ENCODE results near the gene PGM2.

Gene PGM2

DNA sequence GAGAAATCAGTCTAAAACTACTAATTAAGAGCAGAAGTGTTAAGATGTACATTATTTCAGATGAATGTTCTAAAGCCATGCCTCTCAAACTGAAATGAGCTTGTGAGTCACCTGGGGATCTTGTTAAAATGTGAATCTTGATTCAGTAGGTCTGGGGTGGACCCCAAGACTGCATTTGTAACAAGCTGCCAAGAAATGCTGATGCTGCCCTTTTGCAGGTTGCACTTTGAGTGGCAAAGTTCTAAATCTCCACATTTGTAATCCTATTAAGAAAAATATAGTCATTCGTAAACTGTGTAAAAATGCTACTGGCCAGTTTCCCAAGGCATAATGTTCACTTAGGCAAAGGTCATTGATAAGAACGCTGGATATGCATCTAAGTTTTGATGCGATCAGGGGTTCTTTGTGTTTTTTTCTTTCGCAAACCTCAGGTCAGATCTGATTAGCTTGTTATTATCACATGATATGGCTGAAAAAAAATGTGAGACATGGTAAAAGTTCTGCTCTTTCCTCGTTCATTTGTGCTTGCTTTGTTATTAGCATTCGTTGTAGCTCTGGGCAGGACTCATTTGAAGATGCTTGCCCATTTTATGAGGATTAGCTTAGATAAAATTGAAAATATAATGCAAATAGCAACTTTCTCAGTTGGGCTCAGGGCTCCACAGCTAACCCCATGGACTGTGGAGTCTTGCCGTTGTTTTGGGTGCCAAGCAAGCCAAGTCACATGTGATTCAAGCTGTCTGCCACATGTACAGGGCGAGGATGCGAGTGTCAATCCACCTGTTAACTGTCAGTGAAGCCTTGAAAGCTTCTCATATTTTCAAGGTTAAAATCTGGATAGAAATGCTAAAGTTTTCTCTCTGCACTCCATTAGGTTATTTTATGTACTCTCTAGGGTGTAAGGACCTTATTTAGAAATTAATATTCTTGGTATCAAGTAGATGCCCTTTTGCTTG lies 76.5 kb downstream of the PGM2 start:
- DNase-seq (ENCODE audit: low spot score), result no peak

DNA sequence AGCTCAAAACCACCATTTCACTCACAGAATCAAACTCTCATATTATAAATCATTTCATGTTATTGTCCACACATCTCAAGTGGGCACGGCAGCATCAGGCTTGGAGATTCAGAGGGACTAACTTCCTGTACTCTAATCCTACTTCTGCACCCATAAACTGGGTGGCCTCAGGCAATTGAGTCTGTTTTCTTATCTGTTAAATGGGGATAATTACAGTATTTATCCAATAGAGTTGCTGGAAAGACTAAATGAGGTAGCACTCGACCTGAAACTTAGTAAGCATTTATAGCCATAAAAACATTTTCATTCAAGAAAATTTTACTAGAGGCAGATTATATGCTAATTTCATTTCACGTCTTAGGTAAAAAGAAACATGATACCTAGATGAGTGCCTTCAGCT lies 77.4 kb downstream of the PGM2 start:
- no peak for DNase-seq (ENCODE audit: low spot score)

DNA sequence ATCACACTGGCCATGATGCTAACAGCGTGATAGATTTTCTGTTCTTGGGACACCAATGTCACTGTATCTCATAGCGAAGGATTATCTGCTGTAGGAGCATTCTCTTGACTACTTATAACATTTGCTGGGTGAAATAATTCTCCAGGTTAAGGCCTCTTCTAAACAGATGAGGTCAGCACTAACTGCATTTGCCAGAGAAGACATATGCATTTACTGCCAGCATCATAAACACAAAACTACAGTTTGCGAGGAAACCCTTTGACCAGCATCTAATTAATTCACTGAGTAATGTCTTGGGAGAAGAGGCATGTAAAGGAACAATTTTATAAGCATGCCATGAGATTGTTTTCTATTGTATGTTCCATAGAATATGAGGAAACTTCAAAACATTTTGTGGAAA lies 78.3 kb downstream of the PGM2 start:
- DNase-seq (ENCODE audit: low spot score), result no peak

DNA sequence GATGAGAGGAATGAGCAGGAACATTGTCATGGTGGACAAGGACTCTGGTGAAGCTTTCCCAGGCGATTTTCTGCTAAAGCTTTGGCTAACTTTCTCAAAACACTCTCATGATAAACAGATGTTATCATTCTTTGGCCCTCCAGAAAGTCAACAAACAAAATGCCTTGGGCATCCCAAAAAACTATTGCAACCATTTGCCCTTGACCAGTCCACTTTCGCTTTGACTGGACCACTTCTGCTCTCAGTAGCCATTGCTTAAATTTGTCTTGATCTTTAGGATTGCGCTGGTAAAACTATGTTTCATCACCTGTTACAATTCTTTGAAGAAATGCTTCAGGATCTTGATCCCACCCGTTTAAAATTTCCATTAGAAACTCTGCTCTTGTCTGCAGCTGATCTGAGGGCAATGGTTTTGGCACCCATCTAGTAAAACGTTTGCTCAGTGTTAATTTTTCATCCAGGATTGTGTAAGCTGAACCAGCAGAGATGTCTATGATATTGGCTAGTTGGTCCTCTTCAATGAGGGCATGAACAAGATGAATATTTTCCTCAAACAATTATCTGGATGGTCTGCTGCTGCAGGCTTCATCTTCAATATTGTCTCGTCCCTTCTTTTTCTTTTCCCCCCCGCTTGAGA lies 79.2 kb downstream of the PGM2 start:
- no peak for DNase-seq (ENCODE audit: low spot score)

DNA sequence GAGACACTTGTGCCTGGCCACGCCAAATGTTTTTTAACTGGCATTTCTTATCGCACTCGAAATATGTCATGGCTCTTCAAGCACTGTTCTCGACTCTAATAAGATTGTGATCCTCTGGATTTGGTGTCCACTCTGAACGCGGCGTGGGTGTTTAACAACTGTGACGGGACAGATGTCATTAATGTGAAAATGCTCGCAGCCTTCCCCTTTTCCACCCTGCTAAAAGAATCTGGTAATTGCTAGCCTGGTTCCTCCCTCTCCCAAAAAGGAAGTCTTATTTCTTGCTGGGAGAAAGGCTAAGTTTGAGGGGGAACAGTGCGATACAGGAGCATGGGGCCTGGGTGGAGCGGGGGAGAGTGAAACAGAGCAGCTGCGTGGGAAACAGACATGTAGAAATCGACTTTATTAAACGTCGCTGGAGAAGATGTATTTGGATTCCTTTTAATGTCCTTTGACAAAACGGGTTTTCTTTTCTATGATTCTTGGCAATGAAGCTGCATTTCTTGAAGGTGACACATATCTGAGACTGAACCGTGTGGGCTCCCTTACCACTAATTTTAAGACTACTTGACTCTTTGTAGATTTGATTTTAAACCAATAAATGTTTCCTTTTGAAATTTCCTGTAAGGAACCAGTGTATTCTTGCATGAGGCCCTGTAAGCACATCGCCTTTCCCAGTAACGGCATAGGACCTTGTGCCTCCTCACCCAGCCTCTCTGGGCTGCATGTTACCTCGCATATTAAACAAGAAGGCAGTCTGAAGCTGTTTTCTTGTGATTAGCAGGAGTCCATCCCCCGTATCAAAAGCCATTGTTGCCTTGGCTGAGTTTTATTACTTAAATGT lies 82.2 kb downstream of the PGM2 start:
- peak; percentile 56 for DNase-seq (ENCODE audit: low spot score)

DNA sequence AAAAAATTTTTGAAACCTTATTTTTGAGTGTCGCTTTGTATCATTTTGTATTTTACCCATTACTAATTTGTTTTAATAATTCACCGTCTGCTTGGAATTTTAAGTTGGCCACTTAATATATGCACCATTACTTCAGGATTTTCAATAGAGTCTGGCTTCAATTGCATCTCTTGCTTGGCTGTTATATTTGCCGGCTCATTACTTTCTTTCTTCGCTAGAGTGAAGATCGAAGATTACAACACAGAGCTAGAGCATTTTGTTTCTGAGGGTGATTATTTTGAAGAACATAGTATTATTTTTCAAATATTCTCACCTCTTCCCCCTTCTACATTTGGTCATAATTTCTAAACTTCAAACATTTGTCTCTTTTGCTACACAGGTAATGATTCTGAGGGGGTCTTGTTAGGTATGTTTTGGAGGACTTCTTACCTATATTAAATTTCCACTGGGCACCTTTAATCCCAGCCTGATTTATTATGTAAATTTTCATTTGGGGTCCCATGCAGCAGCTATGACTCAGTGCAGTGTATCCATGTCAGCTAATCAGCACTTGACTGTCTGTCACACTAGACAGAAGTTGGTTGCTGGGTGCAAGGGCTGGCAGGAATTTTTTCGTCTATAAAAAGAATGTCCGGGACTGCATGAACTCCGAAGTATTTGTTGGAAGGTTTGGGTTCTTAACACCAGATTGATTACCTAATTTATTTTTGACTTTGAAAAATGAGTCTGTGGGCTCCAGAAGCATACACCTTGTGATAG lies 83.0 kb downstream of the PGM2 start:
- no peak for DNase-seq (ENCODE audit: low spot score)

DNA sequence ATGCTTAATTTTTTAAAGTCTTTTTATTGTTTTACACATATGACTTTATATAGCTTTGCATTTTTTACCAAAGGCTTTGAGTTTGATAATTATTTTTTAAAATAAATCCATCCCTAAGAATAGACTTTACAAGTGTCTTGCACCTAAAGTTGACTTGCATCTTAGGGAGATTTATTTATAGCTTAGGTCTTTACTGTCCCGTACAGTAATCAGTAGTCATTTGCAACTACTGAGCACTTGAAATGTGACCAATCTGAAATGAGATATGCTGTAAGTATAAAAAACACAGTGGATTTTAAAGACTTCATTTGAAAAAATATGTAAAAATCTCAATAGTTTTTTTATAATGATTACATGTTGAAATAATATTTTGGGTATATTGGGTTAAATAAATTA lies 83.6 kb downstream of the PGM2 start:
- DNase-seq (ENCODE audit: low spot score), result no peak
